ENCODE results near the gene RAI14.

RAI14 gene

GRCh38 chr5:34802834-34803563, 146.9 kb downstream of the RAI14 start:
- TF ChIP-seq ZFX (IDR thresholded peaks at IDR 0.05) (no peak), CTCF (conservative IDR thresholded peaks at IDR 0.05) (no peak)
- no peak overlapping the region for H3K27ac ChIP-seq

DNA sequence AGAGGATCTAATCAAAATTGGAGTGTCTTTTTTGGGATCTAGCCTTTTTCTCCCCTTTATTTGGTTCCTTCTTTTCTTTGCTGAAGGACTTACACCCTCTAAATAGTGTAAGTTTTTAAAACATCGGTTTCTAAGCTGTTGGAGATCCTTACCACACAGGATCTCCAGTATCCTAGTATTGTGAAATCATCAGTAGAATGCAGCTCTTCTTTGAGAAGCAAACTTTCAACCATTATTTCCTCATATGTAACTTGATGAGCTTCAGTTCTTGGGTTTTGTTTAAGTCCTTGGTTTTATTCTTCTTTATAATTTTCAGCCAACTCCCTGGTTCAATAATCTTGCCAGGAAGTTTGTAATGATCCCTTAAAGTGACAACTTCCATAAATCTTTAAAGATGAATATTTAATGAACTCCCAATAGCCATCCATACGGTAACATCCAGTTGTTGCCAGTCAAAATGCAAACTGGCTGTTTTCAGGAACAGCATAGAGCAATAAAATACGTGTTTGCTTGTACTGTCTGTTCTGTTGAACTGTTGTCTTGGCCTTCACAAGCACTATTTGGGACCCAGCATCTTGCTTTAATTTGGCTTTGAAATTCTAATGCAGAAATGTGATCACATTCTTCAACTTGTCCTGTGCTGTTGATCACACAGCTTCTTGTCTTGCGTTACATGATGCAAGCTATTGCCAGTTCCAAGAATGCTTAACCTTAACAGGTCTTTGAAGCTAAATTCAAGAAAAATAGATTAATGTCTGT, 148.0 kb downstream of the RAI14 start:
- H3K27ac ChIP-seq: no peak overlapping the region
- TF ChIP-seq ZFX (IDR thresholded peaks at IDR 0.05) (no peak), CTCF (conservative IDR thresholded peaks at IDR 0.05) (no peak)

- TF ChIP-seq ZFX (IDR thresholded peaks at IDR 0.05): no peak
- no peak for TF ChIP-seq CTCF (conservative IDR thresholded peaks at IDR 0.05)
- H3K27ac ChIP-seq: no peak overlapping the region
Measured at GRCh38 chr5:34804913-34805312, 148.8 kb downstream of the RAI14 start.

DNA sequence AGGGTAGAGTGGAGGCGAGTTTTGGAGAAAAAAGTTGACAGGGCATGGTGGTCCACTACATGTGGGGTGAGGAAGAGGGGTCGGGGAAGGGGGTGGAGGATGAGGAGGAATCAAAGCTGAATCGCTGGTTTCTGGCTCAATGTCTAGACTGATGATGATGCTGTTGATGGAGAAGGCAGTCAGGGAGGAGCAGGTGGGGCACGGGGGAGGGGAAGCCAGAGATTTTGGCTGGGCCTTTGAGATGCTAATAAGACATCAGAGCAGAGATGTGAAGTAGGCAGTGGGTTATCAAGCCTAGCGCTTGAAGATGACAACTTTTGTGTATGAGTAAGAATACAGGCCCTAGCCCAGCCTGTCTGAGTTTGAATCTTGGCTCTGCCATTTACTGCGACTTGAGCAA, 150.4 kb downstream of the RAI14 start:
- no peak overlapping the region for H3K27ac ChIP-seq
- TF ChIP-seq CTCF (conservative IDR thresholded peaks at IDR 0.05) (no peak), ZFX (IDR thresholded peaks at IDR 0.05) (no peak)

GRCh38 chr5:34811706-34812105, 155.6 kb downstream of the RAI14 start:
- H3K27ac ChIP-seq: no peak overlapping the region
- TF ChIP-seq CTCF (conservative IDR thresholded peaks at IDR 0.05) (no peak), ZFX (IDR thresholded peaks at IDR 0.05) (no peak)

GRCh38 chr5:34813509-34813908, 157.4 kb downstream of the RAI14 start:
- no peak overlapping the region for H3K27ac ChIP-seq
- TF ChIP-seq ZFX (IDR thresholded peaks at IDR 0.05) (no peak), CTCF (conservative IDR thresholded peaks at IDR 0.05) (no peak)

All from C4-2B (cell line).